Activated B cell treated with CpG ODN at 0.5 μM for 24 hours (primary cell): Measurements from ENCODE around the gene IMPDH1. TPM values are rescaled to one million over a fixed set of nuclear protein-coding genes. Genes with fewer than 3 reads are reported as not detected.

ENCODE experiments used
- ATAC-seq: fragments of 200-7000 bp; cut with Tn5 transposase; one replicate; pipeline ENCODE4 v1.10.0; 2021; ENCODE audit warnings: low read depth, mild to moderate bottlenecking, moderate library complexity
- CTCF ChIA-PET: fragments of 350-600 bp; sonication (Branson Sonifier 250); formaldehyde crosslinking; loops from one replicate; lab custom pipeline; 2021; ENCODE audit warnings: antibody characterized with exemption; lab: Charles Lee
- POLR2A ChIA-PET: fragments of 350-600 bp; sonication (Branson Sonifier 250); formaldehyde crosslinking; loops from one replicate; lab custom pipeline; 2021; ENCODE audit warnings: antibody characterized with exemption; lab: Charles Lee
- DNase-seq: peaks from one replicate; pipeline ENCODE4 v3.0.0; 2022
- H3K27ac Mint-ChIP-seq: one replicate; pipeline ENCODE4 v1.8.0; 2020; ENCODE audit warnings: mixed read lengths
- H3K27me3 Mint-ChIP-seq: one replicate; pipeline ENCODE4 v1.8.0; 2021; ENCODE audit warnings: mixed read lengths
- H3K36me3 Mint-ChIP-seq: one replicate; pipeline ENCODE4 v1.8.0; 2021; ENCODE audit warnings: low read depth, mixed read lengths
- H3K4me1 Mint-ChIP-seq: one replicate; pipeline ENCODE4 v1.8.0; 2021; ENCODE audit warnings: mixed read lengths
- H3K4me3 Mint-ChIP-seq: one replicate; pipeline ENCODE4 v1.8.0; 2020; ENCODE audit warnings: mild to moderate bottlenecking, mixed read lengths
- H3K9me3 Mint-ChIP-seq: one replicate; pipeline ENCODE4 v1.8.0; 2020; ENCODE audit warnings: mixed read lengths
- intact Hi-C: fragments of 100-400 bp; cut with micrococcal nuclease; formaldehyde crosslinking; loops from one replicate; pipeline ENCODE4 v1.15.1; 2024
- total RNA-seq: library from RNA; stranded (reverse); gene quantifications from 2 replicates; pipeline ENCODE4 v1.2.3, GENCODE V29; 2022
- TF ChIP-seq, protein P1 (sequence below): fragments of 200-600 bp; IDR thresholded peaks from one replicate; pipeline ENCODE4 v1.8.0; 2022; ENCODE audit warnings: antibody characterized with exemption, mild to moderate bottlenecking

The IMPDH1 gene
- total RNA-seq, 1 donor from 2014 or later, result 45.8 TPM

DNA sequence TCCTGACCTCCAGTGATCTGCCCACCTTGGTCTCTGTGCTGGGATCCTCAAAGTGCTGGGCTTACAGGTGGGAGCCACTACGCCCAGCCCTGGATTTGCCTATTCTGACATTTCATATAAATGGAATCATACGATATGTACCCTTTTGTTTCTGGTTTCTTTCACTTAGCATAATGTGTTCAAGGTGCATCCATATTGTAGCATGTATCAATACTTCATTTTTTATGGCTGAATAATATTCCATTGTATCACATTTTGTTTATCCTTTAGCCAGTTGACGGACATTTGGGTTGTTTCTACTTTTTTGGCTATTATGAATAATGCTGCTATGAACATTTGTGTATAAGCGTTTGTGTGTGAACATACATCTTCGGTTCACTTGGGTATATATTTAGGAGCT lies 41.1 kb upstream of the IMPDH1 start:
- no peak for ATAC-seq
- DNase-seq, result no peak
- Mint-ChIP-seq H3K9me3 (no peaks in the 10 kb centered on the region), H3K27ac (peak overlapping the region; percentile 70), H3K27me3 (no peaks in the 10 kb centered on the region), H3K4me3 (no peak overlapping the region), H3K36me3 (no peaks in the 10 kb centered on the region), H3K4me1 (peaks cover 26% of the 10 kb centered on the region)
- TF ChIP-seq, protein P1, sequence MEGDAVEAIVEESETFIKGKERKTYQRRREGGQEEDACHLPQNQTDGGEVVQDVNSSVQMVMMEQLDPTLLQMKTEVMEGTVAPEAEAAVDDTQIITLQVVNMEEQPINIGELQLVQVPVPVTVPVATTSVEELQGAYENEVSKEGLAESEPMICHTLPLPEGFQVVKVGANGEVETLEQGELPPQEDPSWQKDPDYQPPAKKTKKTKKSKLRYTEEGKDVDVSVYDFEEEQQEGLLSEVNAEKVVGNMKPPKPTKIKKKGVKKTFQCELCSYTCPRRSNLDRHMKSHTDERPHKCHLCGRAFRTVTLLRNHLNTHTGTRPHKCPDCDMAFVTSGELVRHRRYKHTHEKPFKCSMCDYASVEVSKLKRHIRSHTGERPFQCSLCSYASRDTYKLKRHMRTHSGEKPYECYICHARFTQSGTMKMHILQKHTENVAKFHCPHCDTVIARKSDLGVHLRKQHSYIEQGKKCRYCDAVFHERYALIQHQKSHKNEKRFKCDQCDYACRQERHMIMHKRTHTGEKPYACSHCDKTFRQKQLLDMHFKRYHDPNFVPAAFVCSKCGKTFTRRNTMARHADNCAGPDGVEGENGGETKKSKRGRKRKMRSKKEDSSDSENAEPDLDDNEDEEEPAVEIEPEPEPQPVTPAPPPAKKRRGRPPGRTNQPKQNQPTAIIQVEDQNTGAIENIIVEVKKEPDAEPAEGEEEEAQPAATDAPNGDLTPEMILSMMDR, result no peak
- ChIA-PET CTCF (interaction anchor here (7.4 kb wide), 1 partner anchor 23 kb away, joined by 121 read pairs; no protein-coding TSS in a partner anchor), POLR2A (interaction anchor here (0.6 to 5.3 kb wide), 2 partner anchors 9 to 22 kb away, joined by 3 to 51 read pairs; no protein-coding TSS in a partner anchor)
- intact Hi-C loops, result no loop called here

GRCh38 chr7:128450409-128450808 lies 40.6 kb upstream of the IMPDH1 start:
- Mint-ChIP-seq H3K36me3 (no peaks in the 10 kb centered on the region), H3K4me3 (peak overlapping the region; percentile 19), H3K27ac (peak overlapping the region; percentile 70), H3K9me3 (no peaks in the 10 kb centered on the region), H3K27me3 (no peaks in the 10 kb centered on the region), H3K4me1 (peaks cover 25% of the 10 kb centered on the region)
- DNase-seq, result no peak
- TF ChIP-seq, protein P1, result no peak
- intact Hi-C loops, result no loop called here
- peak; percentile 43 for ATAC-seq
- ChIA-PET CTCF (no interaction called here), POLR2A (no interaction called here)

GRCh38 chr7:128448751-128449302 lies 39.0 kb upstream of the IMPDH1 start:
- H3K27me3 Mint-ChIP-seq, result no peaks in the 10 kb centered on the region
- DNase-seq (no peak), ATAC-seq (no peak)
- intact Hi-C loops, result no loop called here
- CTCF ChIA-PET, result interaction anchor here (1.1 to 2.2 kb wide), 3 partner anchors 11 to 21 kb away, joined by 3 to 7 read pairs (median 3); no protein-coding TSS in a partner anchor
- H3K4me3 Mint-ChIP-seq, result no peak overlapping the region
- no peaks in the 10 kb centered on the region for H3K36me3 Mint-ChIP-seq
- H3K9me3 Mint-ChIP-seq, result no peaks in the 10 kb centered on the region
- TF ChIP-seq, protein P1, result no peak
- no peak overlapping the region for H3K27ac Mint-ChIP-seq
- POLR2A ChIA-PET, result no interaction called here
- peaks cover 22% of the 10 kb centered on the region for H3K4me1 Mint-ChIP-seq

DNA sequence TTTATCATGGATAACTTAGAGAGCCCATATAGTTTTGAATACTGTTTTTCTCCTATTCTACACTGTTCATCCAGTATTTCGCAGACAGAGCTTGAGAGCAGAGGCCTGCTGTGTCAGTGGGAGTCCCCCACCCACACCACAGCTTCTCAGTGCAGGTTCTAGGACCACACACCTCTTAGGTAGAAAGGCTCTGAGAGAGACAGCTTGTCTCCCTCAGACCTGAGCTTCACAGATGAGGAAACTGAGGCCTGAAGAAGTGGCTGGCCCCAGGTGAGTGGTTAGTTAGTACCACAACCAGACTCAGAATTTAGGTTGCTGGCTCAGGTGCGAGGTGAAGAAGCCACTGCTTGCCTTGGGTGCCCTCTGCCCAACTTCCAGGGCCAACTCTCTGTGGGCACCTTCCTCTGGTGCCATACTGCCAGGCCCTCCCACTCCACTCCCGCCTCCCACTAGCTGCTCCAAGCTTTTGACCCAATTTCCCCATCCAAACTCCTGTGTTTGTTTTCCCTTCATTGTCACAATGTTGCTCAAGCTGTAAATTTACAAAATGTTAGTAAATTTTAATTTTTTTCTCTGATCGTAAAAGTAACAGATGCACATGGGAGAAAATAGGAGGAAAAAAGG lies 38.3 kb upstream of the IMPDH1 start:
- intact Hi-C loops, result no loop called here
- Mint-ChIP-seq H3K36me3 (no peaks in the 10 kb centered on the region), H3K9me3 (no peaks in the 10 kb centered on the region), H3K4me1 (peaks cover 24% of the 10 kb centered on the region), H3K4me3 (no peak overlapping the region), H3K27me3 (no peaks in the 10 kb centered on the region), H3K27ac (no peak overlapping the region)
- no peak for DNase-seq
- CTCF ChIA-PET, result interaction anchor here (1.3 to 2.2 kb wide), 2 partner anchors 14 to 20 kb away, joined by 3 to 7 read pairs; no protein-coding TSS in a partner anchor
- TF ChIP-seq, protein P1, result no peak
- ATAC-seq, result no peak
- POLR2A ChIA-PET, result interaction anchor here (0.7 to 1.0 kb wide), 2 partner anchors 10 to 27 kb away, joined by 3 to 4 read pairs; no protein-coding TSS in a partner anchor

DNA sequence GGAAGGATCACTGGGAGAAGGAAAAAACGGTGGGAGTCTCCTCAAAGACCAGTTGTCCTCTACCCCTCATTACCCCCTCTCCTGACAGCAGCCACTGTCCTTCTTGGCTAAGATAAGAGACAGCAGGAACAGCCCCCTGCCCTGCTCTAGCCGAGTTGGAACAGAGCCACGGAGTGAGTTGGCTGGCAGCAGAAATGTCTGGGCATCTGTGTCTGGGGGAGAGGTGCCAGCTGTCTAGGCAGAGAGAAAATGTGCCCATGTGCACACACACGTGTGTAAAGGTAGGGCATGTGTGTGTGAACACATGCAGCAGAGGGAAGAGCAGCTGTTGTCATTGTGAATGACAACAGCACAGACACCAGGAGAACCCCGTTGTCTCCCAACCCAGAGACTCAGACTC lies 36.5 kb upstream of the IMPDH1 start:
- H3K9me3 Mint-ChIP-seq, result no peaks in the 10 kb centered on the region
- intact Hi-C loops, result no loop called here
- H3K4me1 Mint-ChIP-seq, result peaks cover 24% of the 10 kb centered on the region
- H3K4me3 Mint-ChIP-seq, result no peak overlapping the region
- no peak for ATAC-seq
- no peaks in the 10 kb centered on the region for H3K36me3 Mint-ChIP-seq
- H3K27ac Mint-ChIP-seq, result no peak overlapping the region
- TF ChIP-seq, protein P1, result no peak
- no peak for DNase-seq
- CTCF ChIA-PET, result interaction anchor here (0.8 to 2.2 kb wide), 2 partner anchors 9 to 19 kb away, joined by 3 to 7 read pairs; partner anchors contain the start of gene HILPDA
- POLR2A ChIA-PET, result no interaction called here
- H3K27me3 Mint-ChIP-seq, result no peaks in the 10 kb centered on the region
